WI38 (cell line): ENCODE results near the gene ELAVL2.

Source experiments
- H3K4me3 ChIP-seq: 2 replicates; pipeline ENCODE4 v1.5.1; 2011; ENCODE audit warnings: low read depth, mild to moderate bottlenecking, control low read depth, low read length
- CTCF ChIP-seq: IDR thresholded peaks from 2 replicates; pipeline ENCODE4 v1.5.1; 2012; ENCODE audit warnings: low read depth, mild to moderate bottlenecking, control low read depth, low read length

ELAVL2 gene

GRCh38 chr9:23677446-23677845, 148.6 kb downstream of the ELAVL2 start:
- no peak overlapping the region for H3K4me3 ChIP-seq
- TF ChIP-seq CTCF = no peak

- H3K4me3 ChIP-seq = no peak overlapping the region
- no peak for TF ChIP-seq CTCF
Observed at GRCh38 chr9:23674016-23674585, 151.9 kb downstream of the ELAVL2 start.

- no peak overlapping the region for H3K4me3 ChIP-seq
Observed at GRCh38 chr9:23672151-23672550, 153.9 kb downstream of the ELAVL2 start.

GRCh38 chr9:23669776-23670175, 156.3 kb downstream of the ELAVL2 start:
- H3K4me3 ChIP-seq = no peak overlapping the region
- TF ChIP-seq CTCF = no peak

More at GRCh38 chr9:23672151-23672550, 153.9 kb downstream of the ELAVL2 start:
- TF ChIP-seq CTCF = no peak

- no peak for TF ChIP-seq CTCF
- no peak overlapping the region for H3K4me3 ChIP-seq
Observed at GRCh38 chr9:23665635-23666034, 160.4 kb downstream of the ELAVL2 start.

- no peak for TF ChIP-seq CTCF
- H3K4me3 ChIP-seq = no peak overlapping the region
Observed at GRCh38 chr9:23665051-23665450, 161.0 kb downstream of the ELAVL2 start.

GRCh38 chr9:23663946-23664345, 162.1 kb downstream of the ELAVL2 start:
- no peak for TF ChIP-seq CTCF

More at GRCh38 chr9:23663946-23664345, 162.1 kb downstream of the ELAVL2 start:
- no peak overlapping the region for H3K4me3 ChIP-seq
